Adipocyte (in vitro differentiated cells): ENCODE results near the gene CCDC12.

ENCODE experiments used
- DNase-seq: peaks from one replicate; pipeline ENCODE4 v3.0.0-alpha.2; 2015; ENCODE audit warnings: low read depth
- H3K27me3 ChIP-seq: replicated peaks from 2 replicates; pipeline ENCODE4 v1.7.0; 2013; ENCODE audit warnings: mild to moderate bottlenecking, low read length, moderate library complexity; ENCODE audit not compliant: control insufficient read depth, insufficient read depth
- H3K36me3 ChIP-seq: 2 replicates; pipeline ENCODE4 v1.7.0; 2013; ENCODE audit warnings: low read length, mild to moderate bottlenecking, moderate library complexity; ENCODE audit not compliant: control insufficient read depth, insufficient read depth, severe bottlenecking
- H3K4me1 ChIP-seq: 2 replicates; pipeline ENCODE4 v1.7.0; 2013; ENCODE audit warnings: mild to moderate bottlenecking, low read length, moderate library complexity; ENCODE audit not compliant: control insufficient read depth, insufficient read depth
- H3K4me3 ChIP-seq: 2 replicates; pipeline ENCODE4 v1.7.0; 2013; ENCODE audit warnings: mild to moderate bottlenecking, low read length, moderate library complexity
- H3K9ac ChIP-seq: 2 replicates; pipeline ENCODE4 v1.7.0; 2013; ENCODE audit warnings: mild to moderate bottlenecking, low read length, moderate library complexity
- H3K9me3 ChIP-seq: 2 replicates; pipeline ENCODE4 v1.7.0; 2013; ENCODE audit warnings: mild to moderate bottlenecking, low read length, moderate library complexity; ENCODE audit not compliant: control insufficient read depth

Gene CCDC12

DNA sequence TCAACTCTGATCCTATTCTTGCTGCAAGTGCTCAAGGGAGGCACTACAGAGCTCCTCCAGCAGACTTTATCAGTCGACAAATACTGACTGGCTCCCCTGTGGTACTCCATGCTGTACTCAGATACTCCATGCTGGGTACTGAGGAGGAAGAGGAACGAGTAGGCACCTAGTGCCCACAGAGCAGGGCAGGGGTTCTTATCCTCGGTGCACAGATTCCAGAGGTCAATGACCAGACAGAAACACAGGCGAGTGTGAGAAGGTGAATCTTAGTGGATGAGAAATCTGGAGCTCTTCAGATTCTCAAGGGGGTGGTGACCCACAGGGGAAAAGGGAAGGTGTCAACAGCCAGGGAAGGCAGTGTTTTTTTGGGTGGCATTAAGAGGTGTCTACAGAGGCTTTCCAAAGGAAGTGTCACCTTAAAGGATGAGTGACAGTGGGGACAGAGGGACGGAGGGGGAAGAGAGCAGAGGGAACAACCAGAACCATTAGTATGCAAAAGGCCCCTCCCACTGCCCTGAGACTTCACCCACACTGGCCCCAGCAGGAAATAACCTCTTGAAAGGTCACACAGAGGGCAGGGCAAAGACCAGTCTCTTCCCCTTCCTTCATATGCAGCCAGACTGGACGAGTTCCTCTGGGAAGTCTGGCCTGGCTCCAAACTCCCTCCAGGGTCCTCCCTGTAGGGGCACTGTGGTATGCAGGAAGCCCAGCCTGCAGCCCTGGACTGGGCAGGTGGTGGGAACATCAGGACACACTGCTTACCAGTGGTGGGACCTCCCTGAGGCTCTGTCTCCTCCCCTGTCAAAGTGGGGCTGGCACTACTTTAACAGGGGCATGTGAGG, 27.5 kb downstream of the CCDC12 start:
- peaks cover 12% of the 10 kb centered on the region for H3K36me3 ChIP-seq
- no peak for DNase-seq
- no peak overlapping the region for H3K4me3 ChIP-seq
- no peaks in the 10 kb centered on the region for H3K27me3 ChIP-seq
- H3K9ac ChIP-seq: no peak overlapping the region
- H3K9me3 ChIP-seq: no peaks in the 10 kb centered on the region
- H3K4me1 ChIP-seq: peaks cover 24% of the 10 kb centered on the region

DNA sequence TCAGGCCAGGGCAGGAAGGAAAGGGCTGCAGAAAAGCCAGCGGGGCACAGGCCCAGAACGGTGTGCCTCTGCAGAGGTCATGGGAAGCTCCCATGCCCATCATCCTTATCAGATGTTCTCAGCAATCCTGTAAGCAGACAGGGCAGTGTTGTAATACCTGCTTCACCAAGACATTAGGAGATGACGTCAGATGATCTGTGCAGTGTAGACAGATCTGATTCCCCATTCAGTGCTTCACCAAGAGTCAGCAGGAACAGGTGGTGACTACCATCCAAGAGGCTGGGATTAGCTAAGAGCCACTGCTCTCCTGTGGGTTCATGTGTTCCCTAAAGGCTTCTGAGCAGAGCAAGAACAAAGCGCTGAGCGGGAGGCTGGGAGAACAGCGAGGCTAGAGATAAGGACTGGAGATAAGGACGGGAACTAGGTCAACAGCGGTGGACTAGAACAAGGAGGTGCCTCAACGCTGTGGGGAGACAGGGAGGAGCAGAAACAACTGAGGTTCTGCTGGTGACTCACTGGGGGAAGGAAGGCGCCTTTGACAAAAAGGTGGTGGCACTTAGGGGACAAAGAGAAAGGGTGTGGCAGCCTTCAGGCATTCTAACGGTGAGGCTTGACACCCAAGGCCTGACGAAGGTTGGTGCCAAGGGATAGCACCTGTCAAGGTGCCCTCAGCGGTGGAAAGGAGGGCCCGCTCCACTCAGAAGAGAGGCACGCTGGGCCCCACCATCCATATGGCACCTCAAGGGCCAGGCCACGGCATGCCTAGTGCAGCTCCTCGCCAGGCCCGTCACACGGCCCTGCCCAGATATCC, 28.4 kb downstream of the CCDC12 start:
- H3K36me3 ChIP-seq: peaks cover 12% of the 10 kb centered on the region
- H3K9me3 ChIP-seq: no peaks in the 10 kb centered on the region
- DNase-seq: no peak
- H3K27me3 ChIP-seq: no peaks in the 10 kb centered on the region
- H3K9ac ChIP-seq: no peak overlapping the region
- peaks cover 24% of the 10 kb centered on the region for H3K4me1 ChIP-seq
- H3K4me3 ChIP-seq: no peak overlapping the region

DNA sequence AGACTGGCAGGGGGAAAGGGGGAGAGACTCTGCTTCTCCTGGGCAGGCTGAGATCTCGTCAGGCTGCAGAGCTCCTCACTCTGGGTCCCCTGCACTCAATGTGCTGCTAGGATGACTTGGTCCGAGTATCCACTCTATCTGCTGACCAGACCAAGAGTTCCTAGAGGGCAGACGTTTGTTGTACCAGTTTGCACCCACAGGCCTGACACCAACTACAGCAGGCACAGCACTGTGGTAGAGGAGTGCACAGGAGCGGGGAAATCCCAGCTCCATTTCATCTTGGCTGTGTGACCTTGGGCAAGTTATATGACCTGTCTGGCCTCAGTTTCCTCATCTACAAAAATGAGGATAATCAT, 29.0 kb downstream of the CCDC12 start:
- no peak for DNase-seq
- Histone ChIP-seq H3K27me3 (no peaks in the 10 kb centered on the region), H3K9me3 (no peaks in the 10 kb centered on the region), H3K9ac (no peak overlapping the region), H3K4me1 (peaks cover 24% of the 10 kb centered on the region), H3K4me3 (no peak overlapping the region), H3K36me3 (peaks cover 12% of the 10 kb centered on the region)

DNA sequence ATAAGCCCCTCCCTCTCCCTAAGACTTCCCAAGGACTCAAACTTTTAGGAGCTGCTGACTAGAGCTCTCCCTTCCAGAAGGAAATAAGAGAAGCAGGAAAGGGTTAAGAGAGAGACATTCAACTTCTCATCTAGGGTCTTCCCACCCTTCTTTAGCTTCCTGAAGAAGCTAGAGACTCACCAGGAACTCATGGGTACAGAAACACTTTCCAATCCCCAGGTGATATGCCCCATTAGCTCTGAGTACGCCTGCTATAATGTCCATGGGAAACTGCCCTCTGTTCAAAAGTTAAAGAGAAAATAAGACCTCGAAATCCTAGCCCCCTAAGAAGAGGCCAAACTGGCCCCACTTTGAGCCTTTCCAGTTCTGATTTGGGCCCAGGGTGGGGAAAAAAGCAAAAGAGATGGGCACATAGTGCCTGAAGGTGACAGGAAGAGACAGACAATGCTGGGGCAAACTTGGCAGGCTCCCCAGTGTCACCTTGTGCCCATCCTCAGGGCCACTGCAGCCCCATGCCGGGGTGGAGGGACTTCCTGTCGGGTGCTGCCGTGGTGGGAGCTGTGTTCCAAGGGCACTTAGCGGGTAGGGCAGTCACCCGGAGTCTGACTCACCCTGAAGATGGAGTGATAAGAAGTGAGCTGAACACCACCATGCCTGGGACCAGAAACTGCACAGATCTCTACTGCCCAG, 29.5 kb downstream of the CCDC12 start:
- H3K9ac ChIP-seq: no peak overlapping the region
- no peaks in the 10 kb centered on the region for H3K27me3 ChIP-seq
- H3K4me3 ChIP-seq: no peak overlapping the region
- H3K36me3 ChIP-seq: peaks cover 15% of the 10 kb centered on the region
- peak; percentile 58 for DNase-seq
- no peaks in the 10 kb centered on the region for H3K9me3 ChIP-seq
- H3K4me1 ChIP-seq: peaks cover 24% of the 10 kb centered on the region

DNA sequence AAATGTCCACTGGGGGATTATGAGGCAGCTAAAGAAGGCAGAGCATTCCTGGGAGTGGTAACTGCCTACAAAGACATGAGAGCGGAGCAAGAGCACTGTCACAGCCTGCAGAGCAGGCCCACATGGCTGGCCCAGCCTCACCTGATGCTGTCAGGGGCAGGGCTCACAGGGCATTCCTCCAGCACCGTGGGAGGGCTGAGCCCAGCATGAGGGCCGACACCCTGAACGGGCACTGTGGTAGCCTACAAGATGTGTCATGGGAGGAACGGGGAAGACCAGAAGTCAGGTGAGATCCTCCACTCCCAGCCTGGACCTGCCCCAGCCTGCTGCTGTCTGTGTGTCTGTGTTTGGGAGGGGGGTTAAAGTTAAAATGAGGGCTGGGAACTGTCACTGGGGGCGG, 30.1 kb downstream of the CCDC12 start:
- H3K36me3 ChIP-seq: peaks cover 20% of the 10 kb centered on the region
- DNase-seq: no peak
- H3K4me3 ChIP-seq: no peak overlapping the region
- no peak overlapping the region for H3K9ac ChIP-seq
- H3K4me1 ChIP-seq: peaks cover 24% of the 10 kb centered on the region
- H3K27me3 ChIP-seq: no peaks in the 10 kb centered on the region
- no peaks in the 10 kb centered on the region for H3K9me3 ChIP-seq

DNA sequence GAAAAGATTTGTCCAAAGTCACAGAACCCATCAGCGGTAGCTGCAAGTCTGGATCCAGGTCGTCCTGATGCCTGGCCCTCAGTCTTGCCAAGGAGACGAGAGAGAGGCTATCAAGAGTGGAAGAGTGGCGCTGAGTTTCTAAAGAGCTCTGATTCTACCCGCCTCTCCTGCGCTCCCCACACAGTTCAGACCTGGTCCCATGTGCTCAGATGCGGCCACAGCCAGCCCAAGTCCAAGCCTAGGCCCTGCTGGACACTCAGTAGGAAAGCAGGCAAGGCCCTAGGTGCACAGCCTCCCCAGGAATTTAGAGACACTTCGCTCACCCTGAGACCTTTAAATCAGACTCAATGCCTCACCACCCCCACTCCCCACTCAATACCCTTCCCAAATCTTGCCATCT, 32.4 kb downstream of the CCDC12 start:
- Histone ChIP-seq H3K36me3 (peaks cover 38% of the 10 kb centered on the region), H3K27me3 (no peaks in the 10 kb centered on the region), H3K4me3 (no peak overlapping the region), H3K9ac (no peak overlapping the region), H3K9me3 (no peaks in the 10 kb centered on the region), H3K4me1 (peaks cover 21% of the 10 kb centered on the region)
- DNase-seq: no peak

DNA sequence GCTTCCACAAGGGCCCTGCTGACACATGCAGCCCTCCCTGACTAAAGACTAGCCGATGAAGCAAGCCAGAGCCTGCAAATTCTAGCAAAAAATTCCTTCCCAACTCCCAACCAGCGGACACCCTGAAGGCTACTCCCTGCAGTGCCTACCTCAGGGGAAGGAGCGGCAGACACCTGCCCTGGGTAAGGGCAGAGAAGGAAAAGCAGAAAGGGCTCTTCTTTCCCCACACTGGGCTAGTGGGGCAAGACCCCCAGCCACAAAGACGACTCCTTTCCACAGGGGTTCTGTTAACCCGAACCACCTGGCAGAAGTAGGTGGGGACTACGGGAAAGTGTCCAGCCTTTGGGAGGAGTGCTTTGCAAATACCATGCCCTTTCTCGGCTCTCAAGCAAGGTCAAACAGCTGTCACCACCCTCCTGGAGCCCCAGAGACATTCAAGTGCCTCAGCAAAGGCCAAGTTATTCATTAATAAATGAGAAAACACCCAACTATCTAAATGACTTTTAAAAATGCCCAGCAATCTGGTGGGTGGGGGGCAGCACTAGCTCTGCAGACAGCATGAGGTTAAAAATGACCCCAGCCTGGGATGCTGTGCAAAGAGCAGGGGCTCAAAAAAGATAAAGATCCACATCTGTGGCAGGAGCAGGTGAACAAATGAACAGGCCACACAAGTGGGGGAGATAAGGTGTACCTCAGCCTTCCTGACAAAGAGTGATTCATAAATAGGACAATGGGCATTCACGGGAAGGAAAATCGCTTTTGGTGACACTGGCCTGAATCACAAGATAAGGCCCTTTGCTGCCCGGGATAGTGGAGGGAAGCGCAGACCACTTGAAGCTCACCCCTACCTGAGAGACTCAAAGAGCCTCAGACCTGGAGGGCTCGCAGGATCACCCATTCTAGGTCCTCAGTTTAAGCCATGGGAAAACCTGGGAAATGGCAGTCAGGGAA, 33.0 kb downstream of the CCDC12 start:
- H3K4me3 ChIP-seq: no peak overlapping the region
- H3K36me3 ChIP-seq: peaks cover 45% of the 10 kb centered on the region
- H3K4me1 ChIP-seq: peaks cover 14% of the 10 kb centered on the region
- H3K9ac ChIP-seq: no peak overlapping the region
- no peaks in the 10 kb centered on the region for H3K9me3 ChIP-seq
- no peak for DNase-seq
- no peaks in the 10 kb centered on the region for H3K27me3 ChIP-seq

DNA sequence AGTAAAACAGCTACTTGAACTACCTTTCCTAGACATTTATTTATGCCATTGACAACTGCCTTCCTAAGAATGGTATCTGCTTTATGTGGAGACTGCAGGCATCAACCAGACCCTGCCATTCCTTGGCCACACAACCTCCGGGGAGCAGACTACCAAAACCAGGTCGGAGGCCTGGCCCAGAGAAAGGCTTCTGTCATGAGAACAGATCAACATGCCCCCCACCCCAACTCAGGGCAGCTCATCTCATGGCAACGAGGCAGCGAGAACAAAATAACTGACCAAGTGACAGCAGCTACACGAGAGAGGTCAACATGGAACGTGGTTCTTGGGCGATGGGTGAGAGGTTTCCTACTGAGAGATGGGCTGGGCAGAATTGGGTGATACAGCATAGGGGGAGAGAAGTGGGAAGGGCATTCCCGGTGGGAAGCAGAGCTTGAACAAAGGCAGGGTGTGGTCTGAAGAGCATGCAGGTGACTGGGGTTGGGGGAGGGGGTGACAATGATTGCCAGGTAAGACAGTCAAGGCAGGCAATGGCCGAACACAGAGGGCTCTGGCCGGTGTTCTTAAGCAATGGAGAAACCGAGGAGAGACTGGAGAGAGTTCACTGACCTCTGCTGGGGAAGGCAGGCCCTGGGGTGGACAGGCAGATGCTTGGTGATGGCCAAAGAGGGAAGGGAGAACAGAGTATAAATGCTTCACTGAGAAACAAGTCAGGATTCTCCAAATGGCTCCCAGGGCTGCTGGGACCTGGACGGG, 33.9 kb downstream of the CCDC12 start:
- peaks cover 47% of the 10 kb centered on the region for H3K36me3 ChIP-seq
- no peak for DNase-seq
- H3K9ac ChIP-seq: no peak overlapping the region
- H3K9me3 ChIP-seq: no peaks in the 10 kb centered on the region
- H3K4me3 ChIP-seq: no peak overlapping the region
- peaks cover 6% of the 10 kb centered on the region for H3K4me1 ChIP-seq
- H3K27me3 ChIP-seq: no peaks in the 10 kb centered on the region

DNA sequence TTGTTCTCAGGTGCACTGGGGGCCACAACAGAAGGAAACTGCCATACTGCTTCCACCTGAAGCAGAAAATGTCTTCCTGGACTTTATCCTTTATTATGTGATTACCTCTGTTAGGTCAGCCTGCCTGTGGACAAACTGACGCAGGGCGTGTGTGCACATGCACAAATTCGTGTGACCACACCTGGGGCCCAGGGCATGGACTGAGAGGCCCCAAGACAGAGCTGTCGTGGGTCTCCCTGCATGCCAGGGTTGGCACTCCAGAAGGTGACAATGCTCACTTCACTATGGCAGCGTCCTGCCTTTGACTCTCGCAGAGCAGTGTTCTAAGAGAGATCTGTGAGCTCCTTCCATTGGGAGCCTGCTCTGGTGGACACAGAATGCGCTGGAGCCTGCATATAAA, 34.5 kb downstream of the CCDC12 start:
- Histone ChIP-seq H3K4me3 (no peak overlapping the region), H3K9ac (no peak overlapping the region), H3K27me3 (no peaks in the 10 kb centered on the region), H3K36me3 (peaks cover 46% of the 10 kb centered on the region), H3K4me1 (peaks cover 3% of the 10 kb centered on the region), H3K9me3 (no peaks in the 10 kb centered on the region)
- DNase-seq: no peak
